HCT116 (cell line): ENCODE measurements around the gene CGN. TPM values are rescaled to one million over a fixed set of nuclear protein-coding genes. Genes with fewer than 3 reads are reported as not detected.

Experiments
- ATAC-seq: fragments of 200-7000 bp; cut with Tn5 transposase; 2 replicates; pipeline ENCODE4 v1.9.1; 2020; ENCODE audit warnings: mild to moderate bottlenecking, moderate library complexity
- BruUV-seq: library from RNA; stranded (reverse); fragments of 400-500 nt; replicated peaks from 2 replicates; lab custom pipeline; 2021; lab: Mats Ljungman, UMichigan
- CTCF ChIA-PET: fragments of 300-600 bp; sonication (Branson Sonifier 250); formaldehyde crosslinking; loops from one replicate; lab custom pipeline; 2021; ENCODE audit warnings: antibody characterized with exemption; lab: Charles Lee
- POLR2A ChIA-PET: fragments of 300-600, 350-600 bp; sonication (Branson Sonifier 250); formaldehyde crosslinking; loops from one replicate; lab custom pipeline; 2021; ENCODE audit warnings: antibody characterized with exemption; lab: Charles Lee
- RAD21 ChIA-PET, 2 experiments: fragments of 300-600 bp; sonication (Branson Sonifier 250); formaldehyde crosslinking; loops; one replicate each; lab custom pipeline; 2023; ENCODE audit warnings: low total read pairs in 2 of 2; ENCODE audit not compliant: uncharacterized antibody in 2 of 2, unreplicated experiment in 2 of 2, low non-redundant PET in 1 of 2; lab: Charles Lee
- DNase-seq: peaks from one replicate; pipeline ENCODE4 v3.0.0-alpha.2; 2010; ENCODE audit warnings: low read depth, low spot score
- H2AFZ ChIP-seq: fragments of 200-600 bp; shearing (Covaris generic), sonication (generic); 2 replicates; pipeline ENCODE4 v1.6.1; 2017; ENCODE audit warnings: low read depth, mixed run types, mixed read lengths, antibody characterized with exemption, low read length; ENCODE audit not compliant: poor library complexity, severe bottlenecking
- H3K27ac ChIP-seq: 2 replicates; pipeline ENCODE4 v1.5.1; 2012; ENCODE audit warnings: low read depth, low read length
- H3K27me3 ChIP-seq: fragments of 200-600 bp; sonication (generic); 2 replicates; pipeline ENCODE4 v1.6.1; 2016; ENCODE audit warnings: mixed run types, low read length, mixed read lengths; ENCODE audit not compliant: insufficient read depth
- H3K36me3 ChIP-seq, 2 experiments: fragments of 200-500 bp in 1 of 2; fragments of 200-600 bp in 1 of 2; sonication (Bioruptor generic) in 1 of 2; sonication (generic) in 1 of 2; 2 replicates each; pipeline versions ENCODE4 v1.5.1 to v1.6.1; 2014 to 2016; ENCODE audit warnings: low read length in 2 of 2, inconsistent platforms in 1 of 2, mixed read lengths in 1 of 2, mixed run types in 1 of 2; ENCODE audit not compliant: insufficient read depth in 2 of 2, control insufficient read depth in 1 of 2
- H3K4me1 ChIP-seq, 2 experiments: fragments of 200-600 bp in 1 of 2; sonication (generic) in 1 of 2; 2 replicates each; pipeline versions ENCODE4 v1.5.1 to v1.6.1; 2012 to 2017; ENCODE audit warnings: low read length in 2 of 2, inconsistent platforms in 1 of 2, mild to moderate bottlenecking in 1 of 2, mixed read lengths in 1 of 2, mixed run types in 1 of 2, moderate library complexity in 1 of 2; ENCODE audit not compliant: insufficient read depth in 2 of 2, control insufficient read depth in 1 of 2
- H3K4me2 ChIP-seq: fragments of 200-600 bp; sonication (generic); 2 replicates; pipeline ENCODE4 v1.6.1; 2017; ENCODE audit warnings: mixed run types, low read length, mixed read lengths
- H3K4me3 ChIP-seq, 2 experiments: fragments of 200-600 bp in 1 of 2; sonication (generic) in 1 of 2; replicated peaks in 1 of 2; 2 replicates each; pipeline ENCODE4 v1.5.1; 2011 to 2016; ENCODE audit warnings: low read length in 2 of 2, control low read depth in 1 of 2, low read depth in 1 of 2, mild to moderate bottlenecking in 1 of 2, mixed read lengths in 1 of 2, mixed run types in 1 of 2
- H3K79me2 ChIP-seq: fragments of 200-600 bp; sonication (generic); 2 replicates; pipeline ENCODE4 v1.6.1; 2017; ENCODE audit warnings: mild to moderate bottlenecking, mixed run types, low read length, moderate library complexity, mixed read lengths; ENCODE audit not compliant: insufficient read depth
- H3K9ac ChIP-seq: fragments of 200-600 bp; sonication (generic); 2 replicates; pipeline ENCODE4 v1.6.1; 2016; ENCODE audit warnings: low read length, mixed read lengths
- H3K9me2 ChIP-seq: fragments of 200-600 bp; sonication (generic), shearing (Covaris generic); 2 replicates; pipeline ENCODE4 v1.6.1; 2017; ENCODE audit warnings: mixed run types, mild to moderate bottlenecking, moderate library complexity; ENCODE audit not compliant: insufficient read depth
- H3K9me3 ChIP-seq, 2 experiments: fragments of 200-500 bp in 1 of 2; fragments of 200-600 bp in 1 of 2; sonication (Bioruptor generic) in 1 of 2; sonication (generic) in 1 of 2; 2 replicates each; pipeline ENCODE4 v1.6.1; 2014 to 2017; ENCODE audit warnings: low read length in 2 of 2, mixed read lengths in 2 of 2, inconsistent platforms in 1 of 2, low read depth in 1 of 2, mild to moderate bottlenecking in 1 of 2, mixed run types in 1 of 2, moderate library complexity in 1 of 2; ENCODE audit not compliant: control insufficient read depth in 1 of 2, insufficient read depth in 1 of 2
- H4K20me1 ChIP-seq: fragments of 200-600 bp; sonication (generic), shearing (Covaris generic); 2 replicates; pipeline ENCODE4 v1.6.1; 2017; ENCODE audit warnings: mixed run types, mild to moderate bottlenecking, moderate library complexity; ENCODE audit not compliant: insufficient read depth
- CBX3 ChIP-seq: IDR thresholded peaks from 2 replicates; pipeline ENCODE4 v1.6.1; 2012; ENCODE audit warnings: low read depth
- CEBPB ChIP-seq: IDR thresholded peaks from 2 replicates; pipeline ENCODE4 v1.6.1; 2012; ENCODE audit warnings: low read depth
- CTCF ChIP-seq, 3 experiments: fragments of 200-600 bp in 1 of 3; sonication (generic) in 1 of 3; IDR thresholded peaks in 2 of 3; conservative IDR thresholded peaks in 1 of 3; 2 replicates each; pipeline ENCODE4 v1.5.1; 2012 to 2017; ENCODE audit warnings: low read depth in 2 of 3, low read length in 2 of 3, antibody characterized with exemption in 1 of 3, borderline replicate concordance in 1 of 3, control low read depth in 1 of 3, mild to moderate bottlenecking in 1 of 3, mixed read lengths in 1 of 3, mixed run types in 1 of 3, moderate library complexity in 1 of 3; ENCODE audit not compliant: insufficient read depth in 1 of 3
- EZH2 ChIP-seq: fragments of 200-600 bp; sonication (generic); IDR thresholded peaks from 2 replicates; pipeline ENCODE4 v1.6.1; 2017; ENCODE audit warnings: antibody characterized with exemption, mixed run types
- JUND ChIP-seq: IDR thresholded peaks from 2 replicates; pipeline ENCODE4 v1.6.1; 2012
- POLR2AphosphoS5 ChIP-seq: IDR thresholded peaks from 2 replicates; pipeline ENCODE4 v1.6.1; 2011; ENCODE audit warnings: mild to moderate bottlenecking, low read depth, low read length, moderate library complexity
- ZBTB33 ChIP-seq: IDR thresholded peaks from 2 replicates; pipeline ENCODE4 v1.6.1; 2011; ENCODE audit warnings: mild to moderate bottlenecking, low read length, moderate library complexity; ENCODE audit not compliant: insufficient replicate concordance; ENCODE audit errors: extremely low read depth
- ZFX ChIP-seq: fragments of 450-650 bp; IDR thresholded peaks from 2 replicates; pipeline ENCODE4 v1.6.1; 2017
- intact Hi-C: fragments of 100-400 bp; cut with micrococcal nuclease; formaldehyde crosslinking; loops from 2 replicates; pipeline ENCODE4 v1.10.0; 2022
- total RNA-seq: library from RNA; stranded (reverse); gene quantifications from one replicate; pipeline ENCODE4 v1.2.1, GENCODE V29; 2021; ENCODE audit not compliant: unreplicated experiment

The CGN gene
- total RNA-seq, 1 experiment from 2014 or later, result 19.7 TPM

GRCh38 chr1:151499365-151499764 lies 11.8 kb upstream of the CGN start:
- ATAC-seq (no peak), DNase-seq (no peak)
- Histone ChIP-seq H3K36me3 (no peaks in the 10 kb centered on the region), H2AFZ (no peak overlapping the region), H3K4me3 (no peak overlapping the region), H3K9ac (no peak overlapping the region), H4K20me1 (no peaks in the 10 kb centered on the region), H3K79me2 (no peaks in the 10 kb centered on the region), H3K4me1 (peaks cover 19 to 43% of the 10 kb centered on the region in 2 experiments), H3K9me2 (no peaks in the 10 kb centered on the region), H3K27me3 (no peaks in the 10 kb centered on the region), H3K27ac (no peak overlapping the region), H3K4me2 (no peak overlapping the region), H3K9me3 (no peaks in the 10 kb centered on the region)
- ChIA-PET POLR2A (no interaction called here), CTCF (no interaction called here), RAD21 (no interaction called here)
- no TSS peak for BruUV-seq
- TF ChIP-seq EZH2 (no peak), POLR2AphosphoS5 (no peak), CTCF (IDR thresholded peaks at IDR 0.05 in 2 of 3, conservative IDR thresholded peaks at IDR 0.05 in 1 of 3; ENCODE audit: borderline replicate concordance in 1 of 3, insufficient read depth in 1 of 3, low read depth in 2 of 3, low read length in 2 of 3) (no peak), JUND (no peak), ZFX (no peak), CBX3 (no peak), CEBPB (no peak), ZBTB33 (no peak)
- intact Hi-C loops, result no loop called here
